ENCODE results near the gene CNTNAP2.

- TF ChIP-seq EZH2 (IDR thresholded peaks at IDR 0.05; ENCODE audit: insufficient read depth, poor library complexity, severe bottlenecking) (no peak), EZH2phosphoT487 (IDR thresholded peaks at IDR 0.05; ENCODE audit: insufficient read depth, low read depth) (no peak)
These were observed 2346.6 kb downstream of the CNTNAP2 start for GRCh38 chr7:148463210-148463609.

All from GM23248 (cell line).